BE2C (cell line): ENCODE data around the gene KPNB1.

Source experiments
- DNase-seq: peaks from one replicate; pipeline ENCODE4 v3.0.0-alpha.2; 2020
- H3K27me3 ChIP-seq: fragments of 250-450 bp; sonication (Bioruptor Pico); 2 replicates; pipeline ENCODE4 v1.5.1; 2020; ENCODE audit warnings: mild to moderate bottlenecking
- H3K36me3 ChIP-seq: fragments of 250-450 bp; sonication (Bioruptor Pico); 2 replicates; pipeline ENCODE4 v1.5.1; 2020; ENCODE audit warnings: mild to moderate bottlenecking
- H3K4me1 ChIP-seq: fragments of 250-450 bp; sonication (Bioruptor Pico); 2 replicates; pipeline ENCODE4 v1.5.1; 2020
- H3K4me3 ChIP-seq: 2 replicates; pipeline ENCODE4 v1.5.1; 2011; ENCODE audit warnings: low read depth, low read length
- H3K9me3 ChIP-seq: fragments of 250-450 bp; sonication (Bioruptor Pico); 2 replicates; pipeline ENCODE4 v1.5.1; 2020
- TF ChIP-seq, protein P1 (sequence below): IDR thresholded peaks from 2 replicates; pipeline ENCODE4 v1.5.1; 2012; ENCODE audit warnings: mild to moderate bottlenecking, low read depth, low read length

The KPNB1 gene

DNA sequence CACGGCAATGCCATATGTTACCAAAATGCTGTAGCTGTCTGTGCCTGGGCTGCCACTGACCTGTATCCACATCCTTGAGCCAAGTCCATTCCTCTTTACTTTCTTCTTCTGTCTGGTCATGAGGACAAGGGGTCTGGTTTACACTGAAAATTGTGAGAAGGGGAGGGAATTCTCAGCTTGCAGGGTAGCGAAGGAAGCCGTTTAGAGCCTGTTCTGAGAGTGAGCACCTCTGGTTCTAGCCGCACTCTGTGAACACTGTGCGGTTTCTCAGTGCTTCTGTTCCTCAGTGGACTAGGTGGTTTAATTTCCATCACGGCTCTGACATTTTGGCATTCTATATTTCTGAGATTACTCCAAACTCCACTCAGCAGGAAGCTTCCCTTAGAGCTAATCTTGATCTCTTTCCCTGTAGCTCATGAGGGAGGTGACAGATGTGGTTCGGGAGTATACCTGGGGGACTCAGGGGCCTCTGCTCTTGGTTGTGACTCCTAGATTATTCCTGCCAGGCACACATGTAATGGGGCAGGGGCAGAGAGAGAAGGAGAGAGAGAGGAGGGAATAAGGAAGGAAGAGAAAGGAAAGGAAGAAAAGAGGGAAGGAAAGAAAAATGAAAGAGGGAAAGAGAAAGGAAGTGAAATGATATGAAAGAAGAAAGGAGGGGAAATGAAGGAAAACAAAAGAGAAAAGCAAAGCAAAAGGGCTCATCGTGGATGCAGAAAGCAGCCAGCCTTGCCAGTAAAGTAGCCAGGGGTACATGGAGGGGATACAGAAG, 69.1 kb downstream of the KPNB1 start:
- no peak for DNase-seq
- no peaks in the 10 kb centered on the region for H3K27me3 ChIP-seq

DNA sequence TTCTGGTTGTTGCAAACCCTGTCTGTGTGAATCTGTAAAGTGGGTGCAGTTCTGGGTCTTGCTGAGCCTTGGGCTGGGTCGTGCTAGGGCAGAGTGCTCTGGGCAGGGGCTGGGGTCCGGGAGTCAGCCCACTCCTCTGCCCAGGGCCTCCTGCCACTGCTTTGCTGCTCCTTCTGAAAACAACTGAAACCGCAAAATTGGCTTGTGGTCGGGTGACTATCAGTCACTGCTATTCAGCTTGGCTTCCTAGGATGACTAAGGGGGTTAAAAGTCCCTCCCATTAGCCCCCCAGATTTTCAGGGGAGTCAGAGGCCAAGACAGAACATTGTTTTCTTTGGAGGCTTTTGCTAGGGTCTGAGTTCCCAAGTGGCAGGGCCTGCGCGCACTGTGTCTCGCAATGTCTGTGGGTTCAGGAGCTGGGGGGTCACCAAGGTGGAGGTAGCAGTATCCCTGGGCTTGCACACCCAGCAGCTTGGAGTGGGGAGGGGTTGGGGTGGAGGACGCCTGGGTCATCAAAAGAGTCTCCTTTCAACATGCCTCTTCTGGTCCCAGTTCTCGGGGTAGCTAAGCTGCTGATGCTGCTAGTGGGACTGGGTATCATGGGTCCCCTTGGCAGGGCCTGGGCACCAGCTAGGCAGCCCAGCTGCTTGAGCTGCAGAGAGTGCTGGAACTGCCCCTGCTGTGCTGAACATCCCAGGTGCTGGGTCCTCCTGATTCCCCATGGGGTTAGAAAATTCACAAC, 69.9 kb downstream of the KPNB1 start:
- TF ChIP-seq, protein P1, sequence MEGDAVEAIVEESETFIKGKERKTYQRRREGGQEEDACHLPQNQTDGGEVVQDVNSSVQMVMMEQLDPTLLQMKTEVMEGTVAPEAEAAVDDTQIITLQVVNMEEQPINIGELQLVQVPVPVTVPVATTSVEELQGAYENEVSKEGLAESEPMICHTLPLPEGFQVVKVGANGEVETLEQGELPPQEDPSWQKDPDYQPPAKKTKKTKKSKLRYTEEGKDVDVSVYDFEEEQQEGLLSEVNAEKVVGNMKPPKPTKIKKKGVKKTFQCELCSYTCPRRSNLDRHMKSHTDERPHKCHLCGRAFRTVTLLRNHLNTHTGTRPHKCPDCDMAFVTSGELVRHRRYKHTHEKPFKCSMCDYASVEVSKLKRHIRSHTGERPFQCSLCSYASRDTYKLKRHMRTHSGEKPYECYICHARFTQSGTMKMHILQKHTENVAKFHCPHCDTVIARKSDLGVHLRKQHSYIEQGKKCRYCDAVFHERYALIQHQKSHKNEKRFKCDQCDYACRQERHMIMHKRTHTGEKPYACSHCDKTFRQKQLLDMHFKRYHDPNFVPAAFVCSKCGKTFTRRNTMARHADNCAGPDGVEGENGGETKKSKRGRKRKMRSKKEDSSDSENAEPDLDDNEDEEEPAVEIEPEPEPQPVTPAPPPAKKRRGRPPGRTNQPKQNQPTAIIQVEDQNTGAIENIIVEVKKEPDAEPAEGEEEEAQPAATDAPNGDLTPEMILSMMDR, result no peak
- H3K27me3 ChIP-seq, result no peaks in the 10 kb centered on the region
- no peaks in the 10 kb centered on the region for H3K9me3 ChIP-seq
- no peaks in the 10 kb centered on the region for H3K36me3 ChIP-seq
- peaks cover 5% of the 10 kb centered on the region; the same call in 1 of the 2 replicates for H3K4me1 ChIP-seq
- no peak for DNase-seq
- no peak overlapping the region for H3K4me3 ChIP-seq

More for the DNA sequence above, 69.1 kb downstream of the KPNB1 start:
- TF ChIP-seq, protein P1, result no peak
- H3K4me1 ChIP-seq, result peaks cover 5% of the 10 kb centered on the region; the same call in 1 of the 2 replicates
- no peak overlapping the region for H3K4me3 ChIP-seq
- H3K36me3 ChIP-seq, result no peaks in the 10 kb centered on the region
- no peaks in the 10 kb centered on the region for H3K9me3 ChIP-seq

DNA sequence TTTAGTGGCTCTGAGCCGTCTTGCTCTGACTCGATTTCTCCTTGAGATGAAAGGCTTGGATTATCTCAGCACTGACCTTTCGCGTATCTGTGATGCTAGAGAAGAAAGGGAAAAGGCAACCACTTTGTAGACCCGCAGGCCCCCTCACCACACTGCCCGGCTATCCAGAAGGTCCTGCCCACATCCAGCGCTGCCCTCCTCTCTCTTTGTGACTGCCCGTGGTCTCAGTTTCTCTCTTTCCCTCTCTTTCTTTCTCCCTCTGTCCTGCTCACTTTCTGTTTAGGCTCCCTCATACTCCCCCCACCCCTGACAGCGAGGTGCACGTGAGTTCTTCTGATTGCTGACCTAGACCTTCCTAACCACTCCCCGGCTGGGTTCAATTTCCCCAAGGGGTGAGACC, 70.5 kb downstream of the KPNB1 start:
- Histone ChIP-seq H3K9me3 (no peaks in the 10 kb centered on the region), H3K4me3 (no peak overlapping the region), H3K4me1 (peaks cover 5% of the 10 kb centered on the region; the same call in 1 of the 2 replicates), H3K27me3 (no peaks in the 10 kb centered on the region), H3K36me3 (no peaks in the 10 kb centered on the region)
- DNase-seq, result no peak
- TF ChIP-seq, protein P1, result no peak

DNA sequence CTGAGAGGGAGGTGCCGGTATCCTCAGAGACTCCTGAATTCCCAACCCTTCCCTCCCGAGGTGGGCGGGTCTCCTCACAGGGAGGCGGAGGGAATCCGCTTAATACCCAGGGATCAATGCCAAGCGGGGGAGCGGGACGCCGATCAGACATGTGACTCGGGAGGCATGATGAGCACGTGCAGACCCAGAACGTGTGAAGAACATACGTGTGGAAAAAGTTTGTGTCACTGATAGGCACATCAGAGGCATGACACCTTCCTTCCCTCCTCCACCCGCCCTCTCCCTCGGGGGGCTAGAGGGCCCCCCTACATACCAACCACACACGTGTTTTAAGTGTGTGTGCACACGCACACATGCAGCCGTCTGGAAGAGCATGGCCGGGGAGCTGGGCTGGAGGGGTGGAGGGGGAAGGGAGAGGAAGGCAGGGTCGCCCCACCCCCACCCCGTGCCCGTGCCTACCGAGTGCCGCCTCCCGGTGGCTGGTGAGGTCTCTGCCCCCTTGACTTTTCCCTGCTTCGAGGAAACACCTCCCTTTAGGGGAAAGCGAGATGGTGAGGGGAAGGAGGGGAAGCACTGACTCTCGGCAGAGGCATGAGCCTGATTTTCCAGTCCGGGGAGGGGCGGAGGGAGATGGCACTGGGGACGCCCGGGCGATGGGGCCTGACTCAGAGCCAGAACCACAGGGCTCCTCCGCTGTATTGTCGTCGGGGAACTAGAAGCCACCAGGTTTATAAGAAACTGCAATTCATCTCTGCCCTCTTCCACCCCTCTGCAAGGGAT, 71.2 kb downstream of the KPNB1 start:
- Histone ChIP-seq H3K27me3 (no peaks in the 10 kb centered on the region), H3K36me3 (no peaks in the 10 kb centered on the region), H3K4me1 (peaks cover 5% of the 10 kb centered on the region; the same call in 1 of the 2 replicates), H3K9me3 (no peaks in the 10 kb centered on the region), H3K4me3 (peak overlapping the region; percentile 36)
- peak; percentile 40 for DNase-seq
- TF ChIP-seq, protein P1, result no peak

DNA sequence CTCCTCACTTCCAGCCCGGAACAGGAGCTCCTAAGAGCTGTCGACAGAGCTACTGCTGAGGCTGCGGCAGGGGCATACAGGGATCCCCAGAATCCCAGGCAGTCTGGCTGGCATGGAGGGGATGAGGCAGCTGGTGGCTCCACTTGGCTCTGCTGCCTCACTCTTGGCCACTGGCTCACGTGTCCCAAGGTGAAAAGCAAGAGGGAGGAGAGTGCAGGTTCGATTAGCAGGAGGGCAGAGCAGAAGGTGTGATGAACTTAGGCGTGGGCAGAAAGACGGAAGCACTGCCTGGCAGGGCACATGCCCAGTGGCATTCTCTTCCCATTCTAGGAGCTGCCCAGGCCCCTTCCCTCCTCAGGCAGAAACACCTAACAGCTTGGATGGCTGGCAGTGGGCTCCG, 72.0 kb downstream of the KPNB1 start:
- no peaks in the 10 kb centered on the region for H3K27me3 ChIP-seq
- no peaks in the 10 kb centered on the region for H3K36me3 ChIP-seq
- H3K9me3 ChIP-seq, result no peaks in the 10 kb centered on the region
- H3K4me3 ChIP-seq, result no peak overlapping the region
- peaks cover 5% of the 10 kb centered on the region for H3K4me1 ChIP-seq
- DNase-seq, result no peak
- TF ChIP-seq, protein P1, result no peak
